ENCODE measurements around the gene ANKS1B.
"Not testable (repeated sequence)": the region's sequence is repeated elsewhere in the genome, so short reads cannot be mapped to it uniquely, and the experiment has no call there.

ANKS1B gene

GRCh38 chr12:98786653-98787052 is 1198.1 kb downstream of the ANKS1B start:
- no peak overlapping the region for H3K4me3 Mint-ChIP-seq
- H3K27ac Mint-ChIP-seq = no peak overlapping the region
- no peaks in the 10 kb centered on the region for H3K4me1 Mint-ChIP-seq
- H3K9me3 Mint-ChIP-seq = no peaks in the 10 kb centered on the region
- peaks cover 11% of the 10 kb centered on the region for H3K27me3 Mint-ChIP-seq
- ATAC-seq (ENCODE audit: low read depth) (no peak), DNase-seq (ENCODE audit: low spot score in 2 of 2) (no peak)
- H3K36me3 Mint-ChIP-seq = no peaks in the 10 kb centered on the region

DNA sequence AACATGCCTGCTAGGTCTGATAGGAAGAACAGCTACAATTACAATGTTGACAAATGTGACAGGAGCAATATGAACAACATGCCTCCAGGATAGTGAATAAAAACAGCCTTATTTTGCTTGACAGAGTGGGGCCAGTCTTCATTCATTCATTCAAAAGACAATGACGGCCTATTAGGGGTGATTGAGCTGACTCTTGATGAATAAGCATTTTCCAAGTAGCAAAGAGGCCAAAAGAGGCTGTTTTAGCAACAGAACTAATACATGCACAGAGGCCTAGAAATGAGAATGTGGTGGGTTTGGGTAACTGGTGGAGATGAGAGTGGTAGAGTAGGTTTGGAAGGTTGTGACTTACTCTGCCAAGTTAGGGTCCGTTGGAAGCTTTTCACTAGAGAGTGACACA is 1201.3 kb downstream of the ANKS1B start:
- Mint-ChIP-seq H3K36me3 (no peaks in the 10 kb centered on the region), H3K27ac (no peak overlapping the region), H3K4me1 (no peaks in the 10 kb centered on the region), H3K9me3 (no peaks in the 10 kb centered on the region), H3K27me3 (peaks cover 14% of the 10 kb centered on the region), H3K4me3 (no peak overlapping the region)
- DNase-seq (ENCODE audit: low spot score in 2 of 2) = no peak
- ATAC-seq (ENCODE audit: low read depth) = no peak

- no peak for DNase-seq (ENCODE audit: low spot score in 2 of 2)
- Mint-ChIP-seq H3K4me3 (no peak overlapping the region), H3K27me3 (peaks cover 14% of the 10 kb centered on the region), H3K27ac (no peak overlapping the region), H3K9me3 (no peaks in the 10 kb centered on the region), H3K4me1 (no peaks in the 10 kb centered on the region), H3K36me3 (no peaks in the 10 kb centered on the region)
- ATAC-seq (ENCODE audit: low read depth) = no peak
These were observed 1204.5 kb downstream of the ANKS1B start for GRCh38 chr12:98780261-98780660.

GRCh38 chr12:98772818-98773217 is 1211.9 kb downstream of the ANKS1B start:
- no peak for ATAC-seq (ENCODE audit: low read depth)
- Mint-ChIP-seq H3K4me3 (no peak overlapping the region), H3K27me3 (peaks cover 4% of the 10 kb centered on the region), H3K4me1 (no peaks in the 10 kb centered on the region), H3K36me3 (no peaks in the 10 kb centered on the region), H3K27ac (no peak overlapping the region), H3K9me3 (no peaks in the 10 kb centered on the region)
- no peak for DNase-seq (ENCODE audit: low spot score in 2 of 2)

- no peaks in the 10 kb centered on the region for H3K9me3 Mint-ChIP-seq
- H3K27me3 Mint-ChIP-seq = peaks cover 2% of the 10 kb centered on the region
- H3K4me3 Mint-ChIP-seq = no peak overlapping the region
- no peaks in the 10 kb centered on the region for H3K4me1 Mint-ChIP-seq
- ATAC-seq (ENCODE audit: low read depth) = no peak
- no peak overlapping the region for H3K27ac Mint-ChIP-seq
- no peaks in the 10 kb centered on the region for H3K36me3 Mint-ChIP-seq
- DNase-seq (ENCODE audit: low spot score in 2 of 2) = no peak
These were observed 1212.7 kb downstream of the ANKS1B start for GRCh38 chr12:98771811-98772752.

DNA sequence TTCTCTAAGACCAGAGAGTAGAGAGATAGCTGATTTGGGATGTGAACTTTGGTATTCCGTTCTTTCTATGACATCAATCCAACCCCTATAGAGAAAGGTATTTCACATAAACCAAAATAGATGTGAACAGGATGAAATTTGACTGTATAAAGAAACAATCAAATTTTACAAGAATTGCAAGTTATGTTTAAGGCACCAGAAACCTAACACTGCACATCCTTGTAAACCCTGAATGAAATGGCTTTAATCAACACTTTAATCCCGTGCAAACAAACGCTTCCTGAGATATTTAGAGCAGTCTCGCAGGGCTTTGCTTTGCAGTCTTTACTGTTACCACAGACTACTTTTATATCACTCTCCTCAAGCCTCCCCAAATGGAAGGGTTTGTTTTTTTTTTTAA is 1214.5 kb downstream of the ANKS1B start:
- no peak overlapping the region for H3K27ac Mint-ChIP-seq
- DNase-seq (ENCODE audit: low spot score in 2 of 2) = no peak
- H3K4me1 Mint-ChIP-seq = no peaks in the 10 kb centered on the region
- ATAC-seq (ENCODE audit: low read depth) = no peak
- H3K4me3 Mint-ChIP-seq = no peak overlapping the region
- H3K36me3 Mint-ChIP-seq = no peaks in the 10 kb centered on the region
- H3K27me3 Mint-ChIP-seq = peaks cover 2% of the 10 kb centered on the region
- no peaks in the 10 kb centered on the region for H3K9me3 Mint-ChIP-seq

GRCh38 chr12:98769068-98769467 is 1215.7 kb downstream of the ANKS1B start:
- Mint-ChIP-seq H3K9me3 (no peaks in the 10 kb centered on the region), H3K27ac (no peak overlapping the region), H3K27me3 (peaks cover 2% of the 10 kb centered on the region), H3K4me3 (no peak overlapping the region), H3K4me1 (no peaks in the 10 kb centered on the region), H3K36me3 (no peaks in the 10 kb centered on the region)
- ATAC-seq (ENCODE audit: low read depth) = no peak
- DNase-seq (ENCODE audit: low spot score in 2 of 2) = no peak

- DNase-seq (ENCODE audit: low spot score in 2 of 2) (no peak), ATAC-seq (ENCODE audit: low read depth) (no peak)
- Mint-ChIP-seq H3K27me3 (peaks cover 2% of the 10 kb centered on the region), H3K4me1 (no peaks in the 10 kb centered on the region), H3K36me3 (no peaks in the 10 kb centered on the region), H3K27ac (no peak overlapping the region), H3K9me3 (no peaks in the 10 kb centered on the region), H3K4me3 (no peak overlapping the region)
These were observed 1217.5 kb downstream of the ANKS1B start for GRCh38 chr12:98767248-98767647.

DNA sequence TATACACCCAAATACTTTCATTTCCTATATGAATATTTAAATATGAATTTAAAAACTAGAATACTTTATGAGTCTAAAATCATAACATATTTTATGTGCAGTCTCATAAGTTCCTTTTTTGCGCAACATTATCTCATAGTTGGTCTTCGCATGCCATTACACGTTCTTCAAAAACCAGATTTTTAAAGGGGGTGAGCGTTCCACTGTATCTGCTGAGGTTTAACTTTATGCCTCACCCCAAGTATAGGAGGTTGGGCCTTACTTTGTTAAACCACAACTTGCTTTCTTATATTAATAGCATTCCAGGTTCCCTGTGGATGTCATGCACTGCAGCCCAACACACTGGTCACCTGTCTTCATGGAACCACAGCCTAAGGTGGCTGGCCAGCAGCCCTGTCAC is 1221.1 kb downstream of the ANKS1B start:
- no peaks in the 10 kb centered on the region for H3K36me3 Mint-ChIP-seq
- H3K4me1 Mint-ChIP-seq = no peaks in the 10 kb centered on the region
- ATAC-seq (ENCODE audit: low read depth) (no peak), DNase-seq (ENCODE audit: low spot score in 2 of 2) (no peak)
- H3K9me3 Mint-ChIP-seq = no peaks in the 10 kb centered on the region
- H3K27me3 Mint-ChIP-seq = peaks cover 1% of the 10 kb centered on the region
- no peak overlapping the region for H3K27ac Mint-ChIP-seq
- H3K4me3 Mint-ChIP-seq = no peak overlapping the region

- H3K4me1 Mint-ChIP-seq = peaks cover 2% of the 10 kb centered on the region
- no peak overlapping the region for H3K27ac Mint-ChIP-seq
- DNase-seq (ENCODE audit: low spot score in 2 of 2) (no peak), ATAC-seq (ENCODE audit: low read depth) (no peak)
- no peak overlapping the region for H3K4me3 Mint-ChIP-seq
- H3K9me3 Mint-ChIP-seq = no peaks in the 10 kb centered on the region
- no peaks in the 10 kb centered on the region for H3K36me3 Mint-ChIP-seq
- H3K27me3 Mint-ChIP-seq = peaks cover 1% of the 10 kb centered on the region
These were observed 1226.4 kb downstream of the ANKS1B start for GRCh38 chr12:98758331-98758730.

DNA sequence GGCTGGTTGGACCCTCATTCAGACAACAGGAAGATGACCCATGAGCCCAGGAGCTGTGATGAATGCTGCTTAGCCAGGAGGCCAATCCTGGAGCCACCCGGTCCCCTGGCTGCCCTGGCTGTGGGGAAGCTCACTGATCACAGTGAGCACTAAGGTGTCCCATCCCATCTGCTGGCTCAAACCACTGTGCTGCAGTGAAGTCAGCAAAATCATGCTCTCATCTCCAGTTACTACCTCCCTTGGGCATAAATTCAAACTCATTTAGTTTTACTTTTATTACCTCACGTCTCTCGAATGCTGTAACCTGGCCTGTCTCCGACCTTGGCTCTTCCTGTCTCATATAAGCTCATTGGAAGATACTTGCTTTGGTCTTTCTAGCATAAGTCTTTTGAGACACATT is 1227.3 kb downstream of the ANKS1B start:
- ATAC-seq (ENCODE audit: low read depth) (no peak), DNase-seq (ENCODE audit: low spot score in 2 of 2) (no peak)
- peaks cover 2% of the 10 kb centered on the region for H3K4me1 Mint-ChIP-seq

GRCh38 chr12:98755855-98756254 is 1228.9 kb downstream of the ANKS1B start:
- not testable (repeated sequence) for DNase-seq (ENCODE audit: low spot score in 2 of 2); H3K4me3 Mint-ChIP-seq; H3K27me3 Mint-ChIP-seq; H3K36me3 Mint-ChIP-seq; H3K9me3 Mint-ChIP-seq; ATAC-seq (ENCODE audit: low read depth); H3K4me1 Mint-ChIP-seq; H3K27ac Mint-ChIP-seq

More for the DNA sequence above, 1227.3 kb downstream of the ANKS1B start:
- H3K9me3 Mint-ChIP-seq = no peaks in the 10 kb centered on the region
- no peaks in the 10 kb centered on the region for H3K36me3 Mint-ChIP-seq
- no peak overlapping the region for H3K4me3 Mint-ChIP-seq
- H3K27me3 Mint-ChIP-seq = peaks cover 1% of the 10 kb centered on the region
- no peak overlapping the region for H3K27ac Mint-ChIP-seq

DNA sequence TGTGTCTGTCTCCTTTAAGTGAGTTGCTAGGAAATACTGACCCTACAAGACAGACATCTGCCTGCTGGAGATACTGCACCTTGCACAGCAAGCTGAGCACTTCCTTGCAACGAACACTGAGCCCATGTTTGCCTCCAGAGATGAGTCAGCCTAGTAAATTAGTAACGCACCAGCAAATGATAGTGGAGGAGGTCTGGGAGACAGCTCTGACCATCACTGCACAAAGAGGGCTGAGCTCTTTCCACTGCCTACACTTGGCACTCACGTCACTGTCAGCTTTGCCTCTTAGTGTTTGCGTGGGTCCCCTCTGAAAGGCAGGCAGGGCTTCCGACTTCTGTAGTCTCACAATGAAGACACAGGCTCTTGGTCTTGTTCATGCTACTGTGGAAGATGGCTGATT is 1230.6 kb downstream of the ANKS1B start:
- no peak overlapping the region for H3K27ac Mint-ChIP-seq
- H3K4me1 Mint-ChIP-seq = peaks cover 2% of the 10 kb centered on the region
- H3K36me3 Mint-ChIP-seq = no peaks in the 10 kb centered on the region
- H3K27me3 Mint-ChIP-seq = peaks cover 10% of the 10 kb centered on the region
- no peaks in the 10 kb centered on the region for H3K9me3 Mint-ChIP-seq
- DNase-seq (ENCODE audit: low spot score in 2 of 2) (no peak), ATAC-seq (ENCODE audit: low read depth) (no peak)
- no peak overlapping the region for H3K4me3 Mint-ChIP-seq

GRCh38 chr12:98752726-98753125 is 1232.0 kb downstream of the ANKS1B start:
- peaks cover 2% of the 10 kb centered on the region for H3K4me1 Mint-ChIP-seq
- peaks cover 10% of the 10 kb centered on the region for H3K27me3 Mint-ChIP-seq
- no peaks in the 10 kb centered on the region for H3K36me3 Mint-ChIP-seq
- H3K27ac Mint-ChIP-seq = no peak overlapping the region
- DNase-seq (ENCODE audit: low spot score in 2 of 2) = no peak
- H3K9me3 Mint-ChIP-seq = no peaks in the 10 kb centered on the region
- ATAC-seq (ENCODE audit: low read depth) = no peak
- H3K4me3 Mint-ChIP-seq = no peak overlapping the region

DNA sequence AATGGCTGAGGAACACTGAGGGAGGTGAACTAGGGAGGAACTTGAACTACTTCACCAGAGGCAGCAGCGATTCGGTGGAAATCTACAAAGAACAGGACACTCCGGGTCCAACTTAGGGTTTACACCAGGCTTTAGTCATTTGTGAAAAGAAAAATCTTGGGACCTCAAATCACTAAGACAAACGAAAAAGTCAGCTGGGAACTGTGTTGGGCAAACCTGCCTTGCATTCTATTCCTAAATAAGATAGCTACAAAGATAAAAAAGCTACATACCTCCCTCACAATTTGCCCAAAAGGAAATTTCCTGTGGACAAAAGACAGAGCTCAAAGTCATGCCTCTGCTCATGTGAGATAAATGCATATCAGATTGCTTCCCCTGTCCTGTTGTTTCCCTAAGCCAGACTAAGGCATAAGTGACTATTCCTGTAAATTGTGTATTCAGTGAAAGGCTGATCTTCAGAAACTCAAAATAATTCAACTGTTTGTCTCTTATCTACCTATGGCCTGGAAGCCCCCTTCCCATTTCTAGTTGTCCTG is 1233.1 kb downstream of the ANKS1B start:
- Mint-ChIP-seq H3K36me3 (no peaks in the 10 kb centered on the region), H3K9me3 (no peaks in the 10 kb centered on the region), H3K27me3 (peaks cover 18% of the 10 kb centered on the region), H3K4me3 (no peak overlapping the region), H3K27ac (no peak overlapping the region), H3K4me1 (peaks cover 2% of the 10 kb centered on the region)
- DNase-seq (ENCODE audit: low spot score in 2 of 2) (no peak), ATAC-seq (ENCODE audit: low read depth) (no peak)

Measured in memory B cell (primary cell).